HepG2 (cell line): Measurements from ENCODE around the gene HOXD12. TPM values are rescaled to one million over a fixed set of nuclear protein-coding genes. Genes with fewer than 3 reads are reported as not detected.
A peak's percentile ranks its signal among the peaks of the same experiment; 100 is the strongest.

ENCODE experiments used
- ATAC-seq: fragments of 200-7000 bp; cut with Tn5 transposase; 3 replicates; pipeline ENCODE4 v1.9.1; 2020; ENCODE audit warnings: mild to moderate bottlenecking, moderate library complexity
- BruUV-seq: library from RNA; stranded (reverse); fragments of 400-500 nt; replicated peaks from 2 replicates; lab custom pipeline; 2021; lab: Mats Ljungman, UMichigan
- CTCF ChIA-PET: fragments of 300-600 bp; formaldehyde crosslinking; extraction: SDS; loops from one replicate; lab custom pipeline; 2021; ENCODE audit warnings: low total read pairs, inconsistent platforms, low intra/inter-chr PET ratio; lab: Yijun Ruan, JAX
- POLR2A ChIA-PET: fragments of 350-600 bp; sonication (Branson Sonifier 250); formaldehyde crosslinking; loops from one replicate; lab custom pipeline; 2020; ENCODE audit warnings: antibody characterized with exemption, inconsistent platforms; lab: Yijun Ruan, JAX
- DNase-seq: peaks from one replicate; pipeline ENCODE4 v3.0.0-alpha.2; 2015; ENCODE audit warnings: low spot score
- FAIRE-seq: peaks from 3 replicates; lab custom pipeline; 2011; peaks lifted over from hg19 to GRCh38; lab: Jason Lieb, UNC
- H2AFZ ChIP-seq: one replicate; pipeline ENCODE4 v1.6.1; 2011; ENCODE audit warnings: low read length, inconsistent platforms
- H3K27ac ChIP-seq: fragments of 300-600 bp; 3 replicates; pipeline ENCODE4 v1.8.0; 2011; ENCODE audit warnings: mixed run types, mild to moderate bottlenecking, mixed read lengths, low read length, inconsistent platforms; ENCODE audit not compliant: insufficient read depth; ENCODE audit errors: extremely low read length
- H3K27me3 ChIP-seq, 2 experiments: fragments of 200-600 bp in 1 of 2; 2 replicates in 1 of 2; 3 replicates in 1 of 2; pipeline versions ENCODE4 v1.6.0 to v1.8.0; 2011; ENCODE audit warnings: low read length in 2 of 2, mild to moderate bottlenecking in 2 of 2, moderate library complexity in 2 of 2, inconsistent platforms in 1 of 2; ENCODE audit not compliant: insufficient read depth in 2 of 2, control insufficient read depth in 1 of 2
- H3K36me3 ChIP-seq, 2 experiments: fragments of 200-600 bp in 1 of 2; replicated peaks in 1 of 2; 2 replicates in 1 of 2; 3 replicates in 1 of 2; pipeline versions ENCODE4 v1.5.1 to v1.8.0; 2011; ENCODE audit warnings: low read length in 2 of 2, inconsistent platforms in 1 of 2; ENCODE audit not compliant: insufficient read depth in 2 of 2, control insufficient read depth in 1 of 2
- H3K4me1 ChIP-seq: 2 replicates; pipeline ENCODE4 v1.5.1; 2012; ENCODE audit warnings: low read length, inconsistent platforms; ENCODE audit not compliant: insufficient read depth
- H3K4me2 ChIP-seq: 2 replicates; pipeline ENCODE4 v1.6.0; 2011; ENCODE audit warnings: low read depth, low read length, inconsistent platforms
- H3K4me3 ChIP-seq, 3 experiments: fragments of 200-600 bp in 1 of 3; sonication (generic), shearing (Covaris generic) in 1 of 3; replicated peaks in 1 of 3; 2 replicates each; pipeline ENCODE4 v1.5.1; 2011 to 2016; ENCODE audit warnings: low read length in 3 of 3, inconsistent platforms in 2 of 3, low read depth in 2 of 3, mild to moderate bottlenecking in 2 of 3, control low read depth in 1 of 3, mixed read lengths in 1 of 3; ENCODE audit not compliant: insufficient read depth in 1 of 3
- H3K79me2 ChIP-seq: one replicate; pipeline ENCODE4 v1.6.1; 2011; ENCODE audit warnings: low read length, inconsistent platforms; ENCODE audit not compliant: insufficient read depth
- H3K9ac ChIP-seq: 2 replicates; pipeline ENCODE4 v1.6.0; 2011; ENCODE audit warnings: mild to moderate bottlenecking, low read depth, low read length, inconsistent platforms; ENCODE audit not compliant: insufficient read depth
- H3K9me3 ChIP-seq: 2 replicates; pipeline ENCODE4 v1.5.1; 2012; ENCODE audit warnings: mild to moderate bottlenecking, low read length
- H4K20me1 ChIP-seq: 2 replicates; pipeline ENCODE4 v1.6.0; 2011; ENCODE audit warnings: inconsistent platforms, mild to moderate bottlenecking, low read length, moderate library complexity; ENCODE audit not compliant: insufficient read depth
- ATF3 ChIP-seq: sonication (generic); formaldehyde crosslinking; IDR thresholded peaks from 2 replicates; pipeline ENCODE4 v1.4.0; 2020; ENCODE audit warnings: missing genetic modification reagents
- GPN1 ChIP-seq: sonication (generic); formaldehyde crosslinking; IDR thresholded peaks from 2 replicates; pipeline ENCODE4 v1.5.1; 2020; ENCODE audit warnings: missing genetic modification reagents, borderline replicate concordance
- HNRNPL ChIP-seq: fragments of 200-400 bp; formaldehyde crosslinking; IDR thresholded peaks from 2 replicates; pipeline ENCODE4 v1.6.1; 2017; ENCODE audit warnings: mild to moderate bottlenecking, low read depth, low read length
- KLF13 ChIP-seq: sonication (generic); formaldehyde crosslinking; IDR thresholded peaks from 2 replicates; pipeline ENCODE4 v1.4.0; 2020; ENCODE audit warnings: mild to moderate bottlenecking, missing genetic modification reagents
- KLF15 ChIP-seq: sonication (generic); formaldehyde crosslinking; IDR thresholded peaks from 2 replicates; pipeline ENCODE4 v1.8.1; 2023; ENCODE audit warnings: borderline replicate concordance, mild to moderate bottlenecking, inconsistent platforms, missing genetic modification reagents, mixed read lengths
- PBX2 ChIP-seq: IDR thresholded peaks from 2 replicates; pipeline ENCODE4 v1.6.1; 2016; ENCODE audit warnings: control low read depth
- PPARG ChIP-seq: conservative IDR thresholded peaks from 2 replicates; pipeline ENCODE4 v1.6.1; 2016; ENCODE audit warnings: missing biosample characterization, missing genetic modification reagents
- REL ChIP-seq: sonication (generic); formaldehyde crosslinking; conservative IDR thresholded peaks from 2 replicates; pipeline ENCODE4 v1.8.0; 2022; ENCODE audit warnings: mild to moderate bottlenecking, missing genetic modification reagents, moderate library complexity
- ZBTB21 ChIP-seq: sonication (generic); formaldehyde crosslinking; IDR thresholded peaks from 2 replicates; pipeline ENCODE4 v1.4.0; 2020; ENCODE audit warnings: missing genetic modification reagents
- ZNF512B ChIP-seq: sonication (generic); formaldehyde crosslinking; IDR thresholded peaks from 2 replicates; pipeline ENCODE4 v1.5.1; 2020; ENCODE audit warnings: missing genetic modification reagents, mild to moderate bottlenecking, borderline replicate concordance
- WGBS: methylation state at CpG from one replicate; pipeline ENCODE4 v1.1.6; 2017; ENCODE audit warnings: low lambda C conversion rate; 5-methylcytosine and 5-hydroxymethylcytosine counted together
- in situ Hi-C: cut with HindIII; loops from 2 replicates; pipeline ENCODE4 v1.10.0; 2017; ENCODE audit warnings: low pct_unique_long_range_greater_than_20kb; ENCODE audit not compliant: extremely low pct_ligation_motif_present
- intact Hi-C: fragments of 100-400 bp; cut with micrococcal nuclease; formaldehyde crosslinking; loops from one replicate; pipeline ENCODE4 v1.10.0; 2022; ENCODE audit not compliant: unreplicated experiment
- polyA plus RNA-seq, 8 experiments: library from polyadenylated mRNA; depleted of rRNA in 3 of 8; stranded (reverse) in 7 of 8; unstranded in 1 of 8; fragments of >200 nt; fragmentation: Illumina TruSeq in 4 of 8; extraction: Trizol in 4 of 8; gene quantifications; 2 replicates each; pipeline versions ENCODE4 v1.2.1 to v1.2.3, GENCODE V29; 2011 to 2016; ENCODE audit warnings: low read depth in 4 of 8, missing spikeins in 1 of 8, mixed read lengths in 1 of 8; ENCODE audit not compliant: insufficient read depth in 1 of 8
- total RNA-seq, 5 experiments: library from RNA; depleted of rRNA; stranded (reverse); fragments of >200 nt; fragmentation: Illumina TruSeq; extraction: Trizol; gene quantifications; 2 replicates each; pipeline ENCODE4 v1.2.3, GENCODE V29; 2016; ENCODE audit warnings: low read depth in 1 of 5
- TF ChIP-seq, protein P1 (sequence below): sonication (generic); formaldehyde crosslinking; IDR thresholded peaks from 2 replicates; pipeline ENCODE4 v1.8.0; 2022; ENCODE audit warnings: missing genetic modification reagents, mild to moderate bottlenecking, moderate library complexity, borderline replicate concordance
- TF ChIP-seq, protein P2 (sequence below): sonication (generic); formaldehyde crosslinking; IDR thresholded peaks from 2 replicates; pipeline ENCODE4 v1.4.0; 2020; ENCODE audit warnings: missing genetic modification reagents, low read depth, mild to moderate bottlenecking, borderline replicate concordance

Gene HOXD12
- total and polyA plus RNA-seq, 2 of the 13 experiments (the other 11 are each of a cell fraction or from before 2014, with no cell fraction given) = not detected

DNA sequence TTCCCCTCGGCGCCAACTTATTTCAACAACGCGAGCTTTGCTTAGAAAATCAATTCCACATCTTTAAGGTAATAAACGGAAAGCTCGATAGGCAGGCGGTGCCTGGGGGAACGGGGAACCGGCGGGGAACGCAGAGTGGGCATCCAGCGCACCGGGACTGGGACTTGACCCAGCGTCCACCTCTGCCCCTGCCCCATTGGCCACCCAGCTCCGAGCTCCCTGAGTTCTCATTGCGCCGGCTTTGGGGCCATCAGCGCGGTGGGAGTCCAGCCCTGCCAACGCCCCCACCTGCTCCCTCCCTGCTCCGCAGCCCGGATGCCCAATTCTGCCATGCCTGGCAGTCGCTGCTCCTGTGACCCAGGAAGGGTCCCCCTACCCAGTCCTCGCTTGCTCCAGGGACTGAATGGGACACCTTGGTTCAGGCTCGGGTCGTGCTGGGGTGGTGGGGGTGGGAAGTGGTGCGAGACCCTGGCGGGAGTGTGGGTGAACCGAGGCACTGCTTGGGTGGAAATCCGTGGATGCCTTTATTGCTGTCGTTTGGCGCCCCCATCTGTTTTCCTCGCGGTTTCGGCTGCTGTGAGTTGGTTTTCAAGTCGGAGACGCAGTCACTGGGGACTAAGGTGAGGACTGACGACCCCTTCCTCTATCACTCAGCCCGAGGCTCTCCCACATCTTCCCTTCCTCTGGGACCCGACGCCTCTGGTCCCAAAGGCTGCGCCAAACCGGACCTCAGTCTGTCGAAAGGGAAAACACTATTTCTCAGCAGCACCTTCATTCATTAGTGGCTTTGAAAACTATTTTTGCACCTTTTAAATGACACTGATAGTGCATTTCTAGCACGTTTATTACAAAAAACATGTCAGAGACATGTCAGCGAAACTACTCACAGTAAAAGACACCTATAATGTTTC, 13.5 kb upstream of the HOXD12 start:
- CTCF ChIA-PET = interaction anchor here (0.7 to 2.1 kb wide), 5 partner anchors 122 to 720 kb away, joined by 3 to 26 read pairs (median 4); no protein-coding TSS in a partner anchor
- Histone ChIP-seq H3K4me1 (peaks cover 25% of the 10 kb centered on the region), H4K20me1 (no peaks in the 10 kb centered on the region), H3K36me3 (no peaks in the 10 kb centered on the region), H3K4me2 (peak overlapping the region; percentile 56), H3K27ac (no peak overlapping the region), H3K4me3 (peak overlapping the region in 2 of 3 experiments; percentile 6 to 41; a peak in 1 of 6 replicates), H3K27me3 (peaks cover 14 to 93% of the 10 kb centered on the region in 2 experiments; a peak in 4 of 5 replicates), H3K79me2 (no peaks in the 10 kb centered on the region), H2AFZ (no peak overlapping the region), H3K9me3 (no peaks in the 10 kb centered on the region), H3K9ac (no peak overlapping the region)
- intact Hi-C loops = loop anchor here (1.0 kb wide), 1 partner anchor 396 kb away; no protein-coding TSS in a partner anchor
- no TSS peak for BruUV-seq
- FAIRE-seq = peak; percentile 15
- WGBS = 16% methylated on average over 32 of the region's 46 CpGs
- ATAC-seq = peak; percentile 48
- in situ Hi-C loops = no loop called here
- peak; percentile 31 for DNase-seq
- POLR2A ChIA-PET = no interaction called here
- TF ChIP-seq ATF3 (CRISPR knock-in tag) (no peak), ZBTB21 (no peak), KLF15 (CRISPR knock-in tag) (no peak), PPARG (no peak), KLF13 (CRISPR knock-in tag) (no peak), HNRNPL (0 out of 2 replicates have a peak, but pooled peaks have one; percentile 50), REL (CRISPR knock-in tag) (0 out of 2 replicates have a peak, but pooled peaks have one; percentile 32), ZNF512B (CRISPR knock-in tag) (no peak), GPN1 (CRISPR knock-in tag) (no peak), PBX2 (CRISPR knock-in tag) (0 out of 2 replicates have a peak, but pooled peaks have one; percentile 19)
- TF ChIP-seq, protein P1, sequence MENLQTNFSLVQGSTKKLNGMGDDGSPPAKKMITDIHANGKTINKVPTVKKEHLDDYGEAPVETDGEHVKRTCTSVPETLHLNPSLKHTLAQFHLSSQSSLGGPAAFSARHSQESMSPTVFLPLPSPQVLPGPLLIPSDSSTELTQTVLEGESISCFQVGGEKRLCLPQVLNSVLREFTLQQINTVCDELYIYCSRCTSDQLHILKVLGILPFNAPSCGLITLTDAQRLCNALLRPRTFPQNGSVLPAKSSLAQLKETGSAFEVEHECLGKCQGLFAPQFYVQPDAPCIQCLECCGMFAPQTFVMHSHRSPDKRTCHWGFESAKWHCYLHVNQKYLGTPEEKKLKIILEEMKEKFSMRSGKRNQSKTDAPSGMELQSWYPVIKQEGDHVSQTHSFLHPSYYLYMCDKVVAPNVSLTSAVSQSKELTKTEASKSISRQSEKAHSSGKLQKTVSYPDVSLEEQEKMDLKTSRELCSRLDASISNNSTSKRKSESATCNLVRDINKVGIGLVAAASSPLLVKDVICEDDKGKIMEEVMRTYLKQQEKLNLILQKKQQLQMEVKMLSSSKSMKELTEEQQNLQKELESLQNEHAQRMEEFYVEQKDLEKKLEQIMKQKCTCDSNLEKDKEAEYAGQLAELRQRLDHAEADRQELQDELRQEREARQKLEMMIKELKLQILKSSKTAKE (CRISPR knock-in tag) = no peak
- TF ChIP-seq, protein P2, sequence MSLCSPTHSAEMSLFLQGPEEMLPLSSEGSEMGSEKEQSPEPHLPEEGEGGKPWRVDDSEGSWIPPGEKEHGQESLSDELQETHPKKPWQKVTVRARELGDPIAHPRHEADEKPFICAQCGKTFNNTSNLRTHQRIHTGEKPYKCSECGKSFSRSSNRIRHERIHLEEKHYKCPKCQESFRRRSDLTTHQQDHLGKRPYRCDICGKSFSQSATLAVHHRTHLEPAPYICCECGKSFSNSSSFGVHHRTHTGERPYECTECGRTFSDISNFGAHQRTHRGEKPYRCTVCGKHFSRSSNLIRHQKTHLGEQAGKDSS (CRISPR knock-in tag) = 0 out of 2 replicates have a peak, but pooled peaks have one; percentile 27
